IPS-18a (cell line): ENCODE data around the gene GJA9.
"Not testable (repeated sequence)": the region's sequence is repeated elsewhere in the genome, so short reads cannot be mapped to it uniquely, and the experiment has no call there.

Source experiments
- H3K27ac ChIP-seq: one replicate; pipeline ENCODE4 v1.5.1; 2013; ENCODE audit warnings: low read length
- H3K27me3 ChIP-seq: one replicate; pipeline ENCODE4 v1.6.1; 2013; ENCODE audit warnings: mild to moderate bottlenecking, low read length; ENCODE audit not compliant: control insufficient read depth, insufficient read depth
- H3K36me3 ChIP-seq: one replicate; pipeline ENCODE4 v1.6.1; 2013; ENCODE audit warnings: low read depth, low read length; ENCODE audit not compliant: control insufficient read depth
- H3K4me1 ChIP-seq: one replicate; pipeline ENCODE4 v1.6.1; 2013; ENCODE audit warnings: low read depth, low read length; ENCODE audit not compliant: control insufficient read depth
- H3K4me3 ChIP-seq: one replicate; pipeline ENCODE4 v1.5.1; 2013; ENCODE audit warnings: low read length
- H3K9ac ChIP-seq: one replicate; pipeline ENCODE4 v1.6.1; 2013; ENCODE audit warnings: mild to moderate bottlenecking, low read length, moderate library complexity
- H3K9me3 ChIP-seq: one replicate; pipeline ENCODE4 v1.6.1; 2013; ENCODE audit warnings: low read depth, low read length; ENCODE audit not compliant: control insufficient read depth

GJA9 gene

GRCh38 chr1:38846210-38846609, 35.2 kb downstream of the GJA9 start:
- H3K27me3 ChIP-seq, result no peaks in the 10 kb centered on the region
- no peak overlapping the region for H3K9ac ChIP-seq
- no peak overlapping the region for H3K4me3 ChIP-seq
- H3K27ac ChIP-seq, result no peak overlapping the region
- no peaks in the 10 kb centered on the region for H3K9me3 ChIP-seq
- H3K4me1 ChIP-seq, result no peaks in the 10 kb centered on the region
- peaks cover 40% of the 10 kb centered on the region for H3K36me3 ChIP-seq

- H3K4me1 ChIP-seq, H3K9ac ChIP-seq, H3K4me3 ChIP-seq, H3K27me3 ChIP-seq, H3K9me3 ChIP-seq, H3K27ac ChIP-seq: not testable (repeated sequence)
- H3K36me3 ChIP-seq, result peaks cover 39% of the 10 kb centered on the region
Measured at GRCh38 chr1:38845088-38845487, 36.3 kb downstream of the GJA9 start.

DNA sequence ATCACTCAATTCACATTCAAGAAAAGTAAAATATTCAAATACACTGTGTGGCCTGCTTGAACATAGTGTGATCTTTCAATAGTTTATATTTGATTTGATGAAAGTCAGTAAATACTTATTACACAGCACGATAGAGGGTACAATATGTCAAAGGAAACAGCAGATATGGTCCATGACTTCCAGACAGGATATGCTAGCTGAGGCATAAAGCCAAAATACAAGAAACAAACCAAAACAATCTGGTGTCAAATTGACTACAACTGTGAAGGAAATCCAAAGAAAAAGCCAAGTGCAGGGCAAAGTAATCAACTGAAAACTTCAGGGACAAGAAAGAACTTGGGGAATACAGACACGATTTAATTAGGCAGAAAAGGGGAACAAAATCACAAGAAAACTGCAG, 41.1 kb downstream of the GJA9 start:
- Histone ChIP-seq H3K9ac (no peak overlapping the region), H3K4me3 (no peak overlapping the region), H3K27ac (no peak overlapping the region), H3K27me3 (no peaks in the 10 kb centered on the region), H3K4me1 (no peaks in the 10 kb centered on the region), H3K36me3 (peaks cover 31% of the 10 kb centered on the region), H3K9me3 (no peaks in the 10 kb centered on the region)

- Histone ChIP-seq H3K27ac (no peak overlapping the region), H3K27me3 (no peaks in the 10 kb centered on the region), H3K36me3 (peaks cover 25% of the 10 kb centered on the region), H3K9me3 (no peaks in the 10 kb centered on the region), H3K4me1 (no peaks in the 10 kb centered on the region), H3K4me3 (no peak overlapping the region), H3K9ac (no peak overlapping the region)
Measured at GRCh38 chr1:38839363-38839762, 42.0 kb downstream of the GJA9 start.

DNA sequence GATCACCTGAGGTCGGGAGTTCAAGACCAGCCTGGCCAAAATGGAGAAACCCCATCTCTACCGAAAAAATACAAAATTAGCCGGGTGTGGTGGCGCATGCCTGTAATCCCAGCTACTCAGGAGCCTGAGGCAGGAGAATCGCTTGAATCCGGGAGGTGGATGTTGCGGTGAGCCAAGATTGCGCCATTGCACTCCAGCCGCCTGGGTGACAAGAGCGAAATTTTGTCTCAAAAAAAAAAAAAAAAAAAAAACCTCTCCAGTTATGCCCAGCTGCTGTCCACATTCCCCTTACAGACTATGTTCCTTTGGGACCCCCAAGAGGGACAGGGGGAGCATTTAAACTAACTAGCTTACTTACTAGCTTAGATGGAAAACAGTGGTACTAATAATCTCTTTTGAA, 45.1 kb downstream of the GJA9 start:
- not testable (repeated sequence) for H3K9ac ChIP-seq, H3K4me3 ChIP-seq, H3K9me3 ChIP-seq, H3K27me3 ChIP-seq, H3K27ac ChIP-seq, H3K4me1 ChIP-seq
- H3K36me3 ChIP-seq, result peaks cover 19% of the 10 kb centered on the region

DNA sequence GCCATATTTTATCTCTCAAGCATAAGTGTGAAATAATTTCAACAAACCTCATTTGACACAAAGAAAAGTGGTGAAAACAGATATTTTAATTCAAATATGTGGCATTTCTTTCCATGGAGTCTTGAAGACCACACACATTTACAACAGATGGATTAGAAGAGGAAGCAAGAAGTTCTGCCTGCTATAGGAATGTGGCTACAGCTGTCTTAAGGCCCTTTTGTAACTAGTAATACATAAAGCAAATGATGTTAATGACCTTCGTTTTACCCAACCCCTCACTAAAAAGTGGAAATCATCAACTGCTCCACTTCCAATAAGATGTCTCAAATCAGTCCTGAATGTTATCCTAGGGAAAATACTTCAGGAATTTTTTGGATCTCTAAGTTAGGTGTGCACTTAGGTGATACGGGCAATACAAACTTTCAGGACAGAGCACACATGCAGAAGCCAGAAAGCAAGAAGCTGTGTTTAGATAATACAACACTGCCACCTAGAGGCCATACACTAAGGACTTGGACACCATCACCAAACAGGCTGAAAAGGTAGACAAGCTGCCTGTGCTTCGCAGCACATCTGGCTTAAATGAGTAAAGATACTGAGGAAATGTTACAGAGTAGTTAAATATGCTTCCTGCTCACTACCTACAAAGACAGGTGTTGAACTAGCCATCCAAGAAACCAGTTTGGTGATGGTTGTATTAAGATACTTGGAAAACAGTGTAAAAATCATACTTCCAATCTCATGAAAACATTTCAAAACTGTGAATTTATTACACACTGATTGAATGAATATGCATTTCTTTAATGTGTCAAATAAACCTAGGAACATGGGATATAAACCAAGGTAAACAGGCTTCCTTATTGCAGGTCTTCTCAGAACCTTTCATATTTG, 46.2 kb downstream of the GJA9 start:
- Histone ChIP-seq H3K9ac (no peak overlapping the region), H3K9me3 (no peaks in the 10 kb centered on the region), H3K4me1 (no peaks in the 10 kb centered on the region), H3K4me3 (no peak overlapping the region), H3K36me3 (peaks cover 16% of the 10 kb centered on the region), H3K27me3 (no peaks in the 10 kb centered on the region), H3K27ac (no peak overlapping the region)

DNA sequence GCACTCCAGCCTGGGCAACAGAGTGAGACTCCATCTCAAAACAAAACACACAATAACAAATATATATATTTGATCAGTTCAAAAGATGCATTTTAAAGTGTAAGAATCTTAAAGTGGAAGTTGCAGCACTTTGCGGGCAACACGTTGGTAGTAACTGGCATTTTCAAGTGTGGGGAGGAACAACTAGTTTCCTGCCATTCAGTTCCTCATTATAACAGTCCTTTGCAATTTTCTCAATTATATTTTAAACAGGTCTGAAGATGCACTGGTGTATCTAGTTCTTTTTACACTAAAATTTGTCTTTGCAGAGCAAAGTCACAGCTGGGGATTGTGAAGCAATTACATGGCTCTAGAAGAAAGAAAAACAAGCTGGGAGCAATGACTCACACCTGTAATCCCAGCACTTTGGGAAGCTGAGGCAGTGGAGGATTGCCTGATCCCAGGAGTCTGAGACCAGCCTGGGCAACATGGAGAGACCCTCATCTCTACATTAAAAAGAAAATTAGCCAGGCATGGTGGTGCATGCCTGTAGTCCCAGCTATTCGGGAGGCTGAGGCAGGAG, 47.1 kb downstream of the GJA9 start:
- no peak overlapping the region for H3K9ac ChIP-seq
- no peaks in the 10 kb centered on the region for H3K9me3 ChIP-seq
- peaks cover 13% of the 10 kb centered on the region for H3K36me3 ChIP-seq
- H3K4me1 ChIP-seq, result no peaks in the 10 kb centered on the region
- H3K4me3 ChIP-seq, result no peak overlapping the region
- H3K27me3 ChIP-seq, result no peaks in the 10 kb centered on the region
- H3K27ac ChIP-seq, result no peak overlapping the region

GRCh38 chr1:38833146-38833545, 48.2 kb downstream of the GJA9 start:
- Histone ChIP-seq H3K4me3 (no peak overlapping the region), H3K9ac (no peak overlapping the region), H3K4me1 (no peaks in the 10 kb centered on the region), H3K36me3 (peaks cover 1% of the 10 kb centered on the region), H3K27me3 (no peaks in the 10 kb centered on the region), H3K9me3 (no peaks in the 10 kb centered on the region), H3K27ac (no peak overlapping the region)

DNA sequence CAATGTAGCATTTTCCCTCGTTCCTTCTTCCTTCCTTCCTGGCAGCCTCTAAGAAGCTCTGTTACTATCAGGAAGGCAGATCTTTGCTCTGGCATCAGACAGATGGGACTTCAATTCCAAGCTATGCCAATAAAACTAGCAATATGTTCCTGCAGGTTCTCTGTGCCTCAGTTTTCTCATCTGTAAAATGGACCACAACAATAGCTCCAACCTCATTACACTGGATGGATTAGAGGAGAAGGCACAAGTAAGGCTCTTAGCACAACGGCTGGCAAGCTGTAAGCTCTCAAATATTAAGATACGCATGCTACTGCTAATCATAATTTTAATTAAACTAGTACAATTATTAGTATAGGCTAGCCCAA, 49.0 kb downstream of the GJA9 start:
- H3K4me3 ChIP-seq, result no peak overlapping the region
- H3K27me3 ChIP-seq, result no peaks in the 10 kb centered on the region
- H3K27ac ChIP-seq, result no peak overlapping the region
- no peaks in the 10 kb centered on the region for H3K36me3 ChIP-seq
- no peak overlapping the region for H3K9ac ChIP-seq
- H3K9me3 ChIP-seq, result no peaks in the 10 kb centered on the region
- H3K4me1 ChIP-seq, result no peaks in the 10 kb centered on the region

GRCh38 chr1:38831731-38832369, 49.5 kb downstream of the GJA9 start:
- Histone ChIP-seq H3K4me1 (no peaks in the 10 kb centered on the region), H3K27ac (no peak overlapping the region), H3K4me3 (no peak overlapping the region), H3K27me3 (no peaks in the 10 kb centered on the region), H3K36me3 (no peaks in the 10 kb centered on the region), H3K9ac (no peak overlapping the region), H3K9me3 (no peaks in the 10 kb centered on the region)

DNA sequence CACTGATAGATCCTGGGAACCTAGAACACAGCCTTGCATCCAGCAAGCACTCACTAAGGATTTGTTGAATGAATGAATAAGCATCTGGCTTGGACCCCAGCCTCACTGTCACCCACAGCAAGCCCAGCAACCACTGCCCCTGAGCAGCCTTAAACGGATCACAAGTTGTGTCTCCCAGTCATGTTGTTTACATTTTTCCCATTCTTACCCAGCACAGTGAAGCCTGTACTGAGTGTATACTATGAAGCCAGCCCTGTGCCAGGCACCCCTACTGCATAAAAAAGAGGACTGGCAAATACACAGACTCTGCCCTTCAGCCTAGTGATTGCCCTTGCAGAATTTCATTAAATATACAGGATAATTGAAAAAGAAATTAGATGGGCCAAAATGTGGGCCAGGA, 52.0 kb downstream of the GJA9 start:
- H3K4me3 ChIP-seq, result no peak overlapping the region

DNA sequence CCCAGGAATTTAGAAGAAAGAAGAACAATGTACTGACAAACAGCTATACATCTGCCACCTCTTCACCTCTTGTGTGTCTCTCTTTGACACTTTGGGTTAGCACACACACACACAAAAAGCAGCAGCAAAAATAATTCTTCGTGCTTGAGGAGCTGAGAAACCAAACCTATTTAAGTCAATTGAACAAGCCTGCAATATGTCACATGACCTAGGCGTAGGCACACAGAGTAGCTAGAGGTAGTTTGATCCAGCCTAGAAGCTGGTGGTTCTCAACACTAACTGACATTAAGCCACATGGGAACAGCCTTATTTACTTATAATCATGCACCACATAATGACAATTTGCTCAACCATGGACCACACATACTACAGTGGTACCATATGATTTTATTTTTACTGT, 54.1 kb downstream of the GJA9 start:
- no peak overlapping the region for H3K9ac ChIP-seq
- no peak overlapping the region for H3K4me3 ChIP-seq
- no peaks in the 10 kb centered on the region for H3K27me3 ChIP-seq
- no peak overlapping the region for H3K27ac ChIP-seq
- no peaks in the 10 kb centered on the region for H3K9me3 ChIP-seq
- H3K4me1 ChIP-seq, result no peaks in the 10 kb centered on the region
- no peaks in the 10 kb centered on the region for H3K36me3 ChIP-seq

More for the DNA sequence above, 52.0 kb downstream of the GJA9 start:
- H3K9me3 ChIP-seq, result no peaks in the 10 kb centered on the region
- no peaks in the 10 kb centered on the region for H3K27me3 ChIP-seq
- H3K27ac ChIP-seq, result no peak overlapping the region
- no peaks in the 10 kb centered on the region for H3K4me1 ChIP-seq
- H3K36me3 ChIP-seq, result no peaks in the 10 kb centered on the region
- no peak overlapping the region for H3K9ac ChIP-seq
